ENCODE results near the gene AGTRAP. TPM values are rescaled to one million over a fixed set of nuclear protein-coding genes. Genes with fewer than 3 reads are reported as not detected.

AGTRAP gene
- total RNA-seq, 2 experiments from 2014 or later: 52.7 to 57.3 TPM

- Mint-ChIP-seq H3K9me3 (no peaks in the 10 kb centered on the region), H3K27me3 (peaks cover 23% of the 10 kb centered on the region), H3K4me3 (no peak overlapping the region), H3K27ac (no peak overlapping the region), H3K36me3 (ENCODE audit: low read depth) (no peaks in the 10 kb centered on the region), H3K4me1 (peaks cover 3% of the 10 kb centered on the region)
- POLR2A ChIA-PET: no interaction called here
- CTCF ChIA-PET: interaction anchor here (0.7 to 1.1 kb wide), 4 partner anchors 9 to 37 kb away, joined by 3 to 5 read pairs (median 3); partner anchors contain the start of gene FBXO6
- no peak for DNase-seq
Measured at GRCh38 chr1:11700601-11701467, 35.1 kb upstream of the AGTRAP start.

GRCh38 chr1:11701551-11701961, 34.4 kb upstream of the AGTRAP start:
- Mint-ChIP-seq H3K27ac (no peak overlapping the region), H3K4me3 (no peak overlapping the region), H3K4me1 (peaks cover 3% of the 10 kb centered on the region), H3K27me3 (peaks cover 23% of the 10 kb centered on the region), H3K9me3 (no peaks in the 10 kb centered on the region), H3K36me3 (ENCODE audit: low read depth) (no peaks in the 10 kb centered on the region)
- ChIA-PET CTCF (interaction anchor here (1.0 kb wide), 1 partner anchor 9 kb away, joined by 3 read pairs; no protein-coding TSS in a partner anchor), POLR2A (no interaction called here)
- no peak for DNase-seq

DNA sequence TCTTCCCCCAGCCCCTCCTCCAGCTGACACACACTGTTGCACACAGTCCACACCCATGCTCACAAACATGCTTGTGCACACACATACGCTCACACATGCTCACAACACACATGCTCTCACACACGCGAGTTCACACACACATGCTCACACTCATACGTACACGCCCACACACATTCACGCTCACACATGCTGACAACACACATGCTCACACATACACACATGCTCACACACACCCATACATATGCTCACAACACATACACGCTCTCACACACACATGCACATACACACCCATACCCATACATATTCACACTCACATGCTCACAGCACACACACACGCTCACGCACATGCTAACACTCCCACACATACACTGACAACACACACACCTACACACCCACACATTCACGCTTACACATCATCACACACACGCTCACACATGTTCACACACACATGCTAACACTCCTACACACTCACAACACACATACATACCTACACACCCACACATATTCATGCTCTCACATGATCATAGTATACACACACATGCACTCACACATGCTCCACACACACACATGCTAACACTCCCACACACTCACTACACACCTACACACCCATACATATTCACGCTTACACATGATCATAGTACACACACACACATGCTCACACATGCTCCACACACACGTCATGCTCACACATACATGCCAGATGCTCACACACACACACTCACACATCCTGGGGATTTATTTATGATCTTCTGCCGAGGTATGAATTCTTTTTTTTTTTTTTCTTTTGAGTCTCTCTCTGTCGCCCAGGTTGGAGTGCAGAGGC, 33.7 kb upstream of the AGTRAP start:
- ChIA-PET CTCF (interaction anchor here (1.0 kb wide), 1 partner anchor 8 kb away, joined by 3 read pairs; no protein-coding TSS in a partner anchor), POLR2A (interaction anchor here (2.8 kb wide), 1 partner anchor 17 kb away, joined by 8 read pairs; no protein-coding TSS in a partner anchor)
- Mint-ChIP-seq H3K4me1 (peaks cover 3% of the 10 kb centered on the region), H3K27me3 (peaks cover 23% of the 10 kb centered on the region), H3K36me3 (ENCODE audit: low read depth) (no peaks in the 10 kb centered on the region), H3K27ac (no peak overlapping the region), H3K4me3 (no peak overlapping the region), H3K9me3 (no peaks in the 10 kb centered on the region)
- DNase-seq: no peak

- no peaks in the 10 kb centered on the region for H3K36me3 Mint-ChIP-seq (ENCODE audit: low read depth)
- H3K9me3 Mint-ChIP-seq: no peaks in the 10 kb centered on the region
- peaks cover 23% of the 10 kb centered on the region for H3K27me3 Mint-ChIP-seq
- no peak overlapping the region for H3K4me3 Mint-ChIP-seq
- ChIA-PET POLR2A (interaction anchor here (2.8 kb wide), 1 partner anchor 16 kb away, joined by 8 read pairs; no protein-coding TSS in a partner anchor), CTCF (no interaction called here)
- no peak for DNase-seq
- H3K27ac Mint-ChIP-seq: no peak overlapping the region
- H3K4me1 Mint-ChIP-seq: peaks cover 1% of the 10 kb centered on the region
Measured at GRCh38 chr1:11703357-11704193, 32.4 kb upstream of the AGTRAP start.

GRCh38 chr1:11704194-11704529, 31.8 kb upstream of the AGTRAP start:
- Mint-ChIP-seq H3K36me3 (ENCODE audit: low read depth) (no peaks in the 10 kb centered on the region), H3K9me3 (no peaks in the 10 kb centered on the region), H3K4me1 (peaks cover 6% of the 10 kb centered on the region), H3K27ac (no peak overlapping the region), H3K27me3 (peaks cover 19% of the 10 kb centered on the region), H3K4me3 (no peak overlapping the region)
- no peak for DNase-seq
- CTCF ChIA-PET: no interaction called here
- POLR2A ChIA-PET: interaction anchor here (2.8 kb wide), 1 partner anchor 15 kb away, joined by 8 read pairs; no protein-coding TSS in a partner anchor

DNA sequence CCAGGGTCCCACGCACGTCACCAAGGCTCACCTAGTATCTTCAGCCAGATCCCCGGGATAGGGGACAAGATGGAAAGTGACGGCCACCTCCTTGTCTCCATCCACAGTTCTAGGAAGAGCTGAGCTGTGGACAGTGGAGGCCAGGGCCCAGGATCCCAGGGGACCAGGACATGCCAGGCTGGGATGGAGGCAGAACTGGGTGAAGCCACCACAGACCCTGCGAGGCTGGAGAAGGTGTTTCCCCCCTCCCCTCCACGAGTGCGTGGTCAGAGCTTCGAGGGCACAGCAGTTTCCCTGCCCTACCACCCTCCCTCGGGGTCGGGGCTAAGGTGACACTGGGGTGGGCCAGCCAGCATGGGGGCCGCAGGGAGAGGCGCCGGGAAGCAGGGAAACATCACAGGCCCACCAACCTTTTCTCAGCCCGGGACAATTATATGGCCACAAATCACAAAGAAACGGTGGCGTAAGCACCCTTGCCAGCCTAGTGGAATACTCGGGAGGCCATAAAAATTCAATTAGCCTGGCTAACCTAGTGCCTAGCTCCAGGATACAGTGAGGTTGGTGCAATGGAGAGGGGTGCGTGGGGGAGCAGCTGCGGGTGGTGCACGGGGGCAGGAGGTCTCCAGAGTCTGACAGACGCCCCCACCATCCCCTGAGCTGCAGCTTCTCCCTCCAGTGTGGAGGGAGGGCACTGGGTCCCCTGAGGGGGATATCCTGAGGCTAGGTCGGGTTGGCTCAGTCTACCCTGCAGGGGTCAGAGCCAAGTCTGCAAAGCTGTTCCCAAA, 31.1 kb upstream of the AGTRAP start:
- no peak overlapping the region for H3K27ac Mint-ChIP-seq
- no peaks in the 10 kb centered on the region for H3K9me3 Mint-ChIP-seq
- DNase-seq: no peak
- POLR2A ChIA-PET: interaction anchor here (1.2 to 2.8 kb wide), 2 partner anchors 14 to 23 kb away, joined by 3 to 8 read pairs; no protein-coding TSS in a partner anchor
- CTCF ChIA-PET: no interaction called here
- no peak overlapping the region for H3K4me3 Mint-ChIP-seq
- no peaks in the 10 kb centered on the region for H3K36me3 Mint-ChIP-seq (ENCODE audit: low read depth)
- H3K4me1 Mint-ChIP-seq: peaks cover 6% of the 10 kb centered on the region
- peaks cover 18% of the 10 kb centered on the region for H3K27me3 Mint-ChIP-seq

- Mint-ChIP-seq H3K27ac (no peak overlapping the region), H3K4me3 (no peak overlapping the region), H3K36me3 (ENCODE audit: low read depth) (no peaks in the 10 kb centered on the region), H3K27me3 (peaks cover 18% of the 10 kb centered on the region), H3K4me1 (peaks cover 6% of the 10 kb centered on the region), H3K9me3 (no peaks in the 10 kb centered on the region)
- DNase-seq: no peak
- POLR2A ChIA-PET: interaction anchor here (1.2 kb wide), 1 partner anchor 24 kb away, joined by 3 read pairs; no protein-coding TSS in a partner anchor
- CTCF ChIA-PET: no interaction called here
Measured at GRCh38 chr1:11705596-11705995, 30.3 kb upstream of the AGTRAP start.

DNA sequence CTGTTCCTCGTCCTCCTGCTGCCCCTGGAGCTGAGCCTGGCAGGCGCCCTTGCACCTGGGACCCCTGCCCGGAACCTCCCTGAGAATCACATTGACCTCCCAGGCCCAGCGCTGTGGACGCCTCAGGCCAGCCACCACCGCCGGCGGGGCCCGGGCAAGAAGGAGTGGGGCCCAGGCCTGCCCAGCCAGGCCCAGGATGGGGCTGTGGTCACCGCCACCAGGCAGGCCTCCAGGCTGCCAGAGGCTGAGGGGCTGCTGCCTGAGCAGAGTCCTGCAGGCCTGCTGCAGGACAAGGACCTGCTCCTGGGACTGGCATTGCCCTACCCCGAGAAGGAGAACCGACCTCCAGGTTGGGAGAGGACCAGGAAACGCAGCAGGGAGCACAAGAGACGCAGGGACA, 29.6 kb upstream of the AGTRAP start:
- H3K4me1 Mint-ChIP-seq: peaks cover 6% of the 10 kb centered on the region
- POLR2A ChIA-PET: interaction anchor here (1.2 kb wide), 1 partner anchor 25 kb away, joined by 3 read pairs; no protein-coding TSS in a partner anchor
- no peak overlapping the region for H3K27ac Mint-ChIP-seq
- H3K4me3 Mint-ChIP-seq: no peak overlapping the region
- DNase-seq: no peak
- H3K9me3 Mint-ChIP-seq: no peaks in the 10 kb centered on the region
- H3K27me3 Mint-ChIP-seq: peaks cover 14% of the 10 kb centered on the region
- CTCF ChIA-PET: interaction anchor here (2.4 kb wide), 1 partner anchor 13 kb away, joined by 8 read pairs; no protein-coding TSS in a partner anchor
- no peaks in the 10 kb centered on the region for H3K36me3 Mint-ChIP-seq (ENCODE audit: low read depth)

DNA sequence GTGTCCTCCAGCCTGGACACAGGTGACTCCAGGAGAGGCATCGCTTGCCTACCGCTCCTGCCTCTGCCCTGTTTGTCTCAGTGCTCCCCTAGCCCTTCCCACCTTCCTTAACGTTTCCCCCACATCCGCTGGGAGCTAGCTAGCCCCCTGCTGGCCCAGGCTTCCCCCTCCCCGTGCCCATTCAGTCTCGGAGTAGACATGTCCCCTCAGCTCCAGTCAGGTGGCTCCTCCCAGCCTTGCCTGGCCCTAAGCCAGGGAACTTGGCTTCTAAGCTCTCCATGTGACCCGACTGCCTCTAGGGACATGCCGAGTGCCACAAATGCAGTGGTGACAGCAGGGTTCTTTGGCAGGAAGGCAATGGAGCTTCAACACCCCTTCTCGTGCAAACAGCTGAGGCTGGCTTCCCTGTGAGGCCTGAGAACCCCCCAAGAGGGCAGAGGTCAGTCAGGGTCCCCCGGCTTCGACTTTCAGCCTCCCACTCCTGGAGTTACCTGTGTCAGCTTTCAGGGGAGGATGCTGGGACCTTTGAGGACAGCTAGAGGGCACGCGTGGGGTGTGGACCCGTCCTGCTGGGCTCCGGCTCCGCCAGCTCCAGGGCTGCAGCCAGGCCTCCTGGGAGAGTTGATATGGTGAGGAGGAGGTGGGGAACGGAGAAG, 28.2 kb upstream of the AGTRAP start:
- Mint-ChIP-seq H3K36me3 (ENCODE audit: low read depth) (no peaks in the 10 kb centered on the region), H3K27me3 (peaks cover 15% of the 10 kb centered on the region), H3K27ac (no peak overlapping the region), H3K9me3 (no peaks in the 10 kb centered on the region), H3K4me1 (peaks cover 6% of the 10 kb centered on the region), H3K4me3 (no peak overlapping the region)
- DNase-seq: no peak
- ChIA-PET POLR2A (interaction anchor here (1.4 kb wide), 1 partner anchor 43 kb away, joined by 4 read pairs; no protein-coding TSS in a partner anchor), CTCF (interaction anchor here (0.6 to 2.4 kb wide), 7 partner anchors 11 to 670 kb away, joined by 3 to 8 read pairs (median 3); no protein-coding TSS in a partner anchor)

DNA sequence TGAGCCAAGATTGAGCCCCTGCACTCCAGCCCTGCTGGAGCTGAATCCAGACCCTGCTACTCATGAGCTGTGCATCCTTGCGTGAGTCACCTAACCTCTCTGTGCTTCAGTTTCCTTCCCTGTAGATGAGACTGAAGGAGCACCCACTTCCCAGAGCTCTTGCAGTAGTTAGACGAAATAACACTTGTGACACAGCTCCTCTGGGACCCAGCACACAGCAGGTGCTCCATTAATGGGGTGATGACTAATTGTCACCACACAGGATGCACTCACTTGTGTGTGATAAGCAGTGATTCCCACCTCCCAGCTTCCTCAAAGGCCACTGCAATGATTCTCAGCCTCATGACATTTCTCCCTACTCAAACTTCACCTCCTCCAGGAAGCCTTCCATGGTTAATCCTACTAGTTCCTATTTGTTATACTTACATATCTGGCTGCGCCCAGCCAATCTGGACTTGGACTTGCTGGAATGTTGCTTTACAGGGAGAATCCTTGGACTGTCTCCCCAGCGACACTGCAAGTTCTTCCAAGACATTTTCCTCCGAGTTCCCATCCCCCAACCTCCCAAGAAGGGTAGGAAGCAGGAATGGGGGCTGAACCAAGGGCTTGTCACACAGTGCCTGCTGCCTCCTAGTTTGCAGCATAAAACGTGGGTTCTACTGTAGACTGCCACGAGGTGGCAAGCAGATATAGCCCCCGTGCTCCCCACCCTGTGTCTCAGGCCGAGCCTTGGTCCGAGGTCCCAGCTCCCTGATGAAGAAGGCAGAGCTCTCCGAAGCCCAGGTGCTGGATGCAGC, 27.2 kb upstream of the AGTRAP start:
- Mint-ChIP-seq H3K9me3 (no peaks in the 10 kb centered on the region), H3K4me3 (no peak overlapping the region), H3K4me1 (peaks cover 6% of the 10 kb centered on the region), H3K27me3 (peaks cover 7% of the 10 kb centered on the region), H3K36me3 (ENCODE audit: low read depth) (no peaks in the 10 kb centered on the region), H3K27ac (no peak overlapping the region)
- CTCF ChIA-PET: interaction anchor here (1.0 to 2.4 kb wide), 6 partner anchors 11 to 58 kb away, joined by 3 to 8 read pairs (median 3); no protein-coding TSS in a partner anchor
- POLR2A ChIA-PET: interaction anchor here (1.4 kb wide), 1 partner anchor 44 kb away, joined by 4 read pairs; no protein-coding TSS in a partner anchor
- no peak for DNase-seq

Measured in activated CD4-positive, alpha-beta memory T cell treated with anti-CD3 and anti-CD28 coated beads, Interleukin-2, amount 10 ng/mL, durations not matched to agents 7 days and 5 days (primary cell).